Hepatocyte (in vitro differentiated cells): ENCODE data around the gene MUC5AC. TPM values are rescaled to one million over a fixed set of nuclear protein-coding genes. Genes with fewer than 3 reads are reported as not detected.
A peak's percentile ranks its signal among the peaks of the same experiment; 100 is the strongest.

Experiments
- DNase-seq: peaks from one replicate; pipeline ENCODE4 v3.0.0-alpha.2; 2016; ENCODE audit warnings: low spot score
- H2AFZ ChIP-seq: fragments of 200-600 bp; sonication (generic); 2 replicates; pipeline ENCODE4 v1.6.0; 2016; ENCODE audit warnings: antibody characterized with exemption, mild to moderate bottlenecking
- H3K27ac ChIP-seq: fragments of 200-600 bp; sonication (generic); 2 replicates; pipeline ENCODE4 v1.5.1; 2016; ENCODE audit warnings: mild to moderate bottlenecking
- H3K27me3 ChIP-seq: fragments of 200-600 bp; sonication (generic); 2 replicates; pipeline ENCODE4 v1.6.1; 2016
- H3K36me3 ChIP-seq: fragments of 200-600 bp; sonication (generic); replicated peaks from 2 replicates; pipeline ENCODE4 v1.5.1; 2016; ENCODE audit warnings: low read depth; ENCODE audit not compliant: insufficient read depth
- H3K4me1 ChIP-seq: fragments of 200-600 bp; sonication (generic); 2 replicates; pipeline ENCODE4 v1.5.1; 2016; ENCODE audit warnings: mild to moderate bottlenecking, moderate library complexity; ENCODE audit not compliant: insufficient read depth
- H3K4me2 ChIP-seq: fragments of 200-600 bp; sonication (generic); 2 replicates; pipeline ENCODE4 v1.6.0; 2016
- H3K4me3 ChIP-seq: fragments of 200-600 bp; sonication (generic); 2 replicates; pipeline ENCODE4 v1.5.1; 2016; ENCODE audit warnings: mild to moderate bottlenecking
- H3K79me2 ChIP-seq: fragments of 200-600 bp; sonication (generic); 2 replicates; pipeline ENCODE4 v1.6.0; 2017; ENCODE audit warnings: mild to moderate bottlenecking
- H3K9me2 ChIP-seq: fragments of 200-600 bp; sonication (generic); replicated peaks from 2 replicates; pipeline ENCODE4 v1.6.0; 2017; ENCODE audit warnings: mild to moderate bottlenecking; ENCODE audit not compliant: insufficient read depth
- H3K9me3 ChIP-seq: fragments of 200-600 bp; sonication (generic); 2 replicates; pipeline ENCODE4 v1.5.1; 2016; ENCODE audit warnings: low read depth, mild to moderate bottlenecking
- H4K20me1 ChIP-seq: fragments of 200-600 bp; sonication (generic); 2 replicates; pipeline ENCODE4 v1.6.0; 2016; ENCODE audit warnings: mild to moderate bottlenecking; ENCODE audit not compliant: insufficient read depth, poor library complexity, severe bottlenecking
- EZH2 ChIP-seq: fragments of 200-600 bp; sonication (generic); IDR thresholded peaks from 2 replicates; pipeline ENCODE4 v1.6.1; 2016; ENCODE audit warnings: antibody characterized with exemption, mild to moderate bottlenecking, borderline replicate concordance
- EZH2phosphoT487 ChIP-seq: fragments of 200-600 bp; sonication (generic); IDR thresholded peaks from one replicate; pipeline ENCODE4 v1.6.1; 2018; ENCODE audit warnings: antibody characterized with exemption, mild to moderate bottlenecking, low read depth, moderate library complexity; ENCODE audit not compliant: unreplicated experiment, severe bottlenecking
- WGBS: methylation state at CpG from one replicate; pipeline ENCODE4 v1.1.6; 2016; ENCODE audit warnings: low lambda C conversion rate; ENCODE audit errors: missing lambda C conversion rate; 5-methylcytosine and 5-hydroxymethylcytosine counted together
- polyA plus RNA-seq: library from polyadenylated mRNA; unstranded; fragments of >200 nt; fragmentation: Nextera tagmentation; extraction: Ambion mirVana; gene quantifications from 2 replicates; pipeline ENCODE4 v1.2.1, GENCODE V29; 2016
- total RNA-seq: library from RNA; depleted of rRNA; stranded (reverse); fragments of >200 nt; gene quantifications from 2 replicates; pipeline ENCODE4 v1.2.3, GENCODE V29; 2014
- TF ChIP-seq, protein P1 (sequence below): fragments of 200-600 bp; sonication (generic); IDR thresholded peaks from 2 replicates; pipeline ENCODE4 v1.5.1; 2016; ENCODE audit warnings: antibody characterized with exemption, mild to moderate bottlenecking; ENCODE audit not compliant: poor library complexity

Gene MUC5AC
- total and polyA plus RNA-seq, 2 experiments from 2014 or later = 0.07 to 0.08 TPM

GRCh38 chr11:1202776-1203504 is 45.2 kb downstream of the MUC5AC start:
- Histone ChIP-seq H4K20me1 (no peaks in the 10 kb centered on the region), H3K36me3 (no peaks in the 10 kb centered on the region), H3K9me2 (no peaks in the 10 kb centered on the region), H3K4me2 (no peak overlapping the region), H3K79me2 (no peaks in the 10 kb centered on the region), H3K9me3 (no peaks in the 10 kb centered on the region), H3K4me1 (no peaks in the 10 kb centered on the region), H3K4me3 (no peak overlapping the region), H3K27ac (no peak overlapping the region), H2AFZ (no peak overlapping the region), H3K27me3 (no peaks in the 10 kb centered on the region)
- TF ChIP-seq EZH2phosphoT487 (no peak), EZH2 (no peak)
- TF ChIP-seq, protein P1, sequence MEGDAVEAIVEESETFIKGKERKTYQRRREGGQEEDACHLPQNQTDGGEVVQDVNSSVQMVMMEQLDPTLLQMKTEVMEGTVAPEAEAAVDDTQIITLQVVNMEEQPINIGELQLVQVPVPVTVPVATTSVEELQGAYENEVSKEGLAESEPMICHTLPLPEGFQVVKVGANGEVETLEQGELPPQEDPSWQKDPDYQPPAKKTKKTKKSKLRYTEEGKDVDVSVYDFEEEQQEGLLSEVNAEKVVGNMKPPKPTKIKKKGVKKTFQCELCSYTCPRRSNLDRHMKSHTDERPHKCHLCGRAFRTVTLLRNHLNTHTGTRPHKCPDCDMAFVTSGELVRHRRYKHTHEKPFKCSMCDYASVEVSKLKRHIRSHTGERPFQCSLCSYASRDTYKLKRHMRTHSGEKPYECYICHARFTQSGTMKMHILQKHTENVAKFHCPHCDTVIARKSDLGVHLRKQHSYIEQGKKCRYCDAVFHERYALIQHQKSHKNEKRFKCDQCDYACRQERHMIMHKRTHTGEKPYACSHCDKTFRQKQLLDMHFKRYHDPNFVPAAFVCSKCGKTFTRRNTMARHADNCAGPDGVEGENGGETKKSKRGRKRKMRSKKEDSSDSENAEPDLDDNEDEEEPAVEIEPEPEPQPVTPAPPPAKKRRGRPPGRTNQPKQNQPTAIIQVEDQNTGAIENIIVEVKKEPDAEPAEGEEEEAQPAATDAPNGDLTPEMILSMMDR = peak; percentile 94
- peak; percentile 79 for DNase-seq
- WGBS = 31% methylated on average over 27 of the region's 32 CpGs

- Histone ChIP-seq H3K36me3 (no peaks in the 10 kb centered on the region), H3K9me3 (no peaks in the 10 kb centered on the region), H2AFZ (no peak overlapping the region), H3K4me2 (no peak overlapping the region), H3K27me3 (no peaks in the 10 kb centered on the region), H3K9me2 (no peaks in the 10 kb centered on the region), H4K20me1 (no peaks in the 10 kb centered on the region), H3K4me3 (no peak overlapping the region), H3K27ac (no peak overlapping the region), H3K79me2 (no peaks in the 10 kb centered on the region), H3K4me1 (no peaks in the 10 kb centered on the region)
- TF ChIP-seq EZH2phosphoT487 = no peak
- TF ChIP-seq, protein P1 = no peak
- TF ChIP-seq EZH2 = no peak
- DNase-seq = no peak
- 84% methylated on average over 26 of the region's 30 CpGs for WGBS
Measured at GRCh38 chr11:1203505-1204271, 45.9 kb downstream of the MUC5AC start.

DNA sequence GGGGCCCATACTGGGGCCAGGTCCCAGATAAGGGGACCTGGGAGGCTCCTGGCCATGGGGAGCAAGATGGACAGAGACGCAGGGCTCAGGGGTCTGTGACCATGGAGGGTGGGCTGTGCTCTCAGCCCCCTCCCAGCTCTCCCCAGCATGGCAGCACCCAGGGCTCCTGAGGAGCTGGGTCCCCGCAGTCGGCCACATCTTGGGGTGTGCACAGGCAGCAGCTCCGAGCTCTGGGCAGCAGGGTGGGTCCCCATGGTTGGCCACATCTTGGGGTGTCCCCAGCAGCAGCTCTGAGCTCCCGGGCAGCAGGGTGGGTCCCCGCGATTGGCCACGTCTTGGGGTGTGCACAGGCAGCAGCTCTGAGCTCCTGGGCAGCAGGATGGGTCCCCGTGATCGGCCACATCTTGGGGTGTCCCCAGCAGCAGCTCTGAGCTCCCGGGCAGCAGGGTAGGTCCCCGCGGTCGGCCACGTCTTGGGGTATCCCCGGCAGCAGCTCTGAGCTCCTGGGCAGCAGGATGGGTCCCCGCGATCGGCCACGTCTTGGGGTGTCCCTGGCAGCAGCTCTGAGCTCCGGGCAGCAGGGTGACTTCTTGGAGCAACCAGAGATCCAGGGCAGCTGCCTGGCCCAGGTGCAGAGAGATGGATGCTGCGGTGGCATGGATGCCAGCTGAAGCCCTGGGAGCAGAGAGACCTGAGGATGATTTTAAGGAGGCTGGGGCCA is 46.8 kb downstream of the MUC5AC start:
- Histone ChIP-seq H3K36me3 (no peaks in the 10 kb centered on the region), H3K4me3 (no peak overlapping the region), H3K27ac (no peak overlapping the region), H3K79me2 (no peaks in the 10 kb centered on the region), H3K9me3 (no peaks in the 10 kb centered on the region), H3K27me3 (no peaks in the 10 kb centered on the region), H3K4me1 (no peaks in the 10 kb centered on the region), H3K9me2 (no peaks in the 10 kb centered on the region), H3K4me2 (no peak overlapping the region), H4K20me1 (no peaks in the 10 kb centered on the region), H2AFZ (no peak overlapping the region)
- TF ChIP-seq EZH2phosphoT487 (no peak), EZH2 (no peak)
- TF ChIP-seq, protein P1 = no peak
- WGBS = 93% methylated on average over 20 of the region's 22 CpGs
- DNase-seq = no peak
